Stimulated activated CD4-positive, alpha-beta T cell treated with anti-CD3 and anti-CD28 coated beads, Interleukin-15, amount 100 ng/mL, for 48 hours (primary cell): Measurements from ENCODE around the gene ASTN2.

Experiments used
- DNase-seq, 2 donors: peaks; one replicate each; pipeline ENCODE4 v3.0.0-alpha.2; 2020; ENCODE audit warnings: low read depth in 2 of 2

The ASTN2 gene

GRCh38 chr9:116741086-116741740 lies 673.6 kb downstream of the ASTN2 start:
- DNase-seq: no peak

GRCh38 chr9:116737152-116737546 lies 677.7 kb downstream of the ASTN2 start:
- peak; percentile 33 to 47 for DNase-seq

GRCh38 chr9:116736399-116737151 lies 678.3 kb downstream of the ASTN2 start:
- DNase-seq: no peak

- no peak for DNase-seq
Measured at GRCh38 chr9:116733010-116733641, 681.7 kb downstream of the ASTN2 start.

GRCh38 chr9:116726602-116727001 lies 688.3 kb downstream of the ASTN2 start:
- no peak for DNase-seq

GRCh38 chr9:116724123-116724522 lies 690.7 kb downstream of the ASTN2 start:
- DNase-seq: no peak

GRCh38 chr9:116721944-116722343 lies 692.9 kb downstream of the ASTN2 start:
- no peak for DNase-seq

- DNase-seq: no peak
Measured at GRCh38 chr9:116721411-116721810, 693.4 kb downstream of the ASTN2 start.

- no peak for DNase-seq
Measured at GRCh38 chr9:116720111-116720510, 694.7 kb downstream of the ASTN2 start.

GRCh38 chr9:116718111-116718510 lies 696.7 kb downstream of the ASTN2 start:
- no peak for DNase-seq

- no peak for DNase-seq
Measured at GRCh38 chr9:116717150-116717549, 697.7 kb downstream of the ASTN2 start.

GRCh38 chr9:116716438-116716837 lies 698.4 kb downstream of the ASTN2 start:
- DNase-seq: no peak

GRCh38 chr9:116715751-116716150 lies 699.1 kb downstream of the ASTN2 start:
- no peak for DNase-seq

GRCh38 chr9:116713271-116713670 lies 701.6 kb downstream of the ASTN2 start:
- DNase-seq: no peak

- no peak for DNase-seq
Measured at GRCh38 chr9:116712781-116713180, 702.1 kb downstream of the ASTN2 start.

- no peak for DNase-seq
Measured at GRCh38 chr9:116706310-116707290, 708.3 kb downstream of the ASTN2 start.

GRCh38 chr9:116705531-116705930 lies 709.3 kb downstream of the ASTN2 start:
- DNase-seq: no peak

- DNase-seq: no peak
Measured at GRCh38 chr9:116704470-116704869, 710.4 kb downstream of the ASTN2 start.

GRCh38 chr9:116703634-116704033 lies 711.2 kb downstream of the ASTN2 start:
- no peak for DNase-seq

GRCh38 chr9:116701940-116702642 lies 712.8 kb downstream of the ASTN2 start:
- DNase-seq: no peak
